ENCODE data around the gene CEACAM19. TPM values are rescaled to one million over a fixed set of nuclear protein-coding genes. Genes with fewer than 3 reads are reported as not detected.

The CEACAM19 gene
- total RNA-seq, 2 donors from 2014 or later = 5.3 to 6.1 TPM

GRCh38 chr19:44643605-44644401 is 27.5 kb upstream of the CEACAM19 start, which contains the start of gene PVR:
TSS of gene PVR (plus strand) at chr19:44643910. CDS start at chr19:44644097, 187 bp downstream.
- Histone ChIP-seq H3K27me3 (no peaks in the 10 kb centered on the region), H3K9ac (ENCODE audit: low read depth in 2 of 2, low read length in 2 of 2) (peak within 1 kb of the TSS; percentile 63 to 86)

GRCh38 chr19:44644402-44645016 is 26.8 kb upstream of the CEACAM19 start:
- Histone ChIP-seq H3K9me3 (no peaks in the 10 kb centered on the region), H3K27ac (peak overlapping the region; percentile 86), H3K9ac (ENCODE audit: low read depth in 2 of 2, low read length in 2 of 2) (peak overlapping the region; percentile 63 to 86), H3K36me3 (no peaks in the 10 kb centered on the region), H3K4me3 (peak overlapping the region; percentile 82), H3K27me3 (no peaks in the 10 kb centered on the region), H3K4me1 (no peaks in the 10 kb centered on the region)
- no peak for TF ChIP-seq CTCF (IDR thresholded peaks at IDR 0.05)
- peak; percentile 49 for DNase-seq
- intact Hi-C loops (cut with DNase I) = no loop called here

More at GRCh38 chr19:44643605-44644401, 27.5 kb upstream of the CEACAM19 start, which contains the start of gene PVR:
- Histone ChIP-seq H3K4me1 (no peaks in the 10 kb centered on the region), H3K27ac (peak within 1 kb of the TSS; percentile 86), H3K9me3 (no peaks in the 10 kb centered on the region), H3K36me3 (no peaks in the 10 kb centered on the region), H3K4me3 (peak within 1 kb of the TSS; percentile 82)
- peak; percentile 79 for DNase-seq
- intact Hi-C loops (cut with DNase I) = no loop called here
- TF ChIP-seq CTCF (IDR thresholded peaks at IDR 0.05) = no peak

GRCh38 chr19:44645407-44646048 is 25.8 kb upstream of the CEACAM19 start:
- Histone ChIP-seq H3K9me3 (no peaks in the 10 kb centered on the region), H3K27me3 (no peaks in the 10 kb centered on the region), H3K4me1 (no peaks in the 10 kb centered on the region), H3K36me3 (no peaks in the 10 kb centered on the region), H3K4me3 (no peak overlapping the region), H3K9ac (ENCODE audit: low read depth in 2 of 2, low read length in 2 of 2) (no peak overlapping the region), H3K27ac (no peak overlapping the region)
- DNase-seq = no peak
- intact Hi-C loops (cut with DNase I) = no loop called here
- no peak for TF ChIP-seq CTCF (IDR thresholded peaks at IDR 0.05)

GRCh38 chr19:44646049-44646416 is 25.2 kb upstream of the CEACAM19 start:
- Histone ChIP-seq H3K27ac (no peak overlapping the region), H3K36me3 (no peaks in the 10 kb centered on the region), H3K9ac (ENCODE audit: low read depth in 2 of 2, low read length in 2 of 2) (no peak overlapping the region), H3K27me3 (no peaks in the 10 kb centered on the region), H3K4me3 (no peak overlapping the region), H3K9me3 (no peaks in the 10 kb centered on the region), H3K4me1 (no peaks in the 10 kb centered on the region)
- intact Hi-C loops (cut with DNase I) = no loop called here
- TF ChIP-seq CTCF (IDR thresholded peaks at IDR 0.05) = no peak
- DNase-seq = no peak

- no peak overlapping the region for H3K4me3 ChIP-seq
- intact Hi-C loops (cut with DNase I) = no loop called here
- TF ChIP-seq CTCF (IDR thresholded peaks at IDR 0.05) = no peak
- no peaks in the 10 kb centered on the region for H3K9me3 ChIP-seq
- H3K9ac ChIP-seq (ENCODE audit: low read depth in 2 of 2, low read length in 2 of 2) = no peak overlapping the region
- no peak for DNase-seq
- H3K4me1 ChIP-seq = no peaks in the 10 kb centered on the region
- H3K27me3 ChIP-seq = no peaks in the 10 kb centered on the region
- no peaks in the 10 kb centered on the region for H3K36me3 ChIP-seq
- H3K27ac ChIP-seq = no peak overlapping the region
Measured at GRCh38 chr19:44647144-44647543, 24.1 kb upstream of the CEACAM19 start.
